ELR (cell line): ENCODE results near the gene CDHR3.
"Not testable (repeated sequence)": the region's sequence is repeated elsewhere in the genome, so short reads cannot be mapped to it uniquely, and the experiment has no call there.

Source experiments
- DNase-seq: peaks from one replicate; pipeline ENCODE4 v3.0.0-alpha.2; 2015; ENCODE audit warnings: low read depth

Gene CDHR3

DNA sequence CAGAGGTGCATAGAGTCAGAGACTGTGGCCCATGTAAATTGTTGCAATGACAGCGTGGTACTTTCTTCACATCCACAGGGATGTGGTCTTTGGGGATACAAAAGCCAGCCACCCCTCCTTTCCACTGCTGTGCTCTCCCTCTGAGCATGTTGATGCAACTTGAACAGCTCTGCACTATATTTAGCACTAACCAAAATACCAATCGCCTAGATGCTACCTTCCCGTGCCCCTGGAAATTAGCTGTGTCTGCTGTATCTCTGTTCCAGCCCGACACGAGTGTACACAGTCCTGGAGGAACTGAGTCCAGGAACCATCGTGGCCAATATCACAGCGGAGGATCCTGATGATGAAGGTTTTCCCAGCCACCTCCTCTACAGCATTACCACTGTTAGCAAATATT lies 38.1 kb downstream of the CDHR3 start:
- DNase-seq: no peak

DNA sequence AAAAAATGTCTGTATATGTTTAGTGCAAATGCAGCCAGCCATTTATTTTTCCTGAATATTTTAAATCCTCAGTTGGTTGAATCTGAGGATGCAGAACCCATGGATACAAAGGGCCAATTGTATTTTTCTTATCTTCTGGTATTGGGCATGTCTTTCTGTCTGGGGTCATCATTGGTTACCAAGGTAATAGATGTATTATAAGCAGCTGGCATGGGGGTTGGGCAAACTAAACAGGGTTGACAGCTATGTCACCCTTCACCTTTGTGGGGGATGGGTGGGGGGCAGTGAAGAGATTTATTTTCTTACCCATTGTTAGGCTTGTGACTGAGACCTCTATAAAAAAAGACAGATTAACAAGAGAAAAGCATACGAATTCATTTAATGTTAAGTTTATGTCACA lies 38.8 kb downstream of the CDHR3 start:
- no peak for DNase-seq

DNA sequence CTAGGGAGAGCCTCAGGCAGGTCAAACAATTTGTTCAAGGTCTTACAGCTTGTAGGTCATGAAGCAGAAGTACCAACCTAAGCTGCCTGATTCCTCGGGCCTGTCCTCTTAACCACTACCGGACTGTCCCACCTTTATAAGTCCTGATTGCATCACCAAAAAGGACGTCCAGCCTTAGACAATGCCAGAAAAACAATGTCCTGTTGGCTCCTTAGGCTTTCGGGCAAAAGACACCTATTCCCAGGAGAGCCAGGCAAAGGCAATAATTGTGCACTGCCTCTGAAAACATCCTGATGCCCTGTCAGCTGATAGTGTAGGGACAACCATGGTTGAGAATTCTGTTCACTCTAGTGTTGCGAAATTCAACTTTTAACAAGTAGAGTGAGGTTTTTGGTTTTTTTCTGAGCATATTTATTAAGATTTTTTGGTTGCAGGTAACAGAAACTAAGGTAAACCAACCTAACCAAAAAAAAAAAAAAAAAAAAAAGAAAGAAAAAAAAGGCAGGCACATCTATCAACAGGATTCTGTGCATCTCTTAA lies 40.5 kb downstream of the CDHR3 start:
- DNase-seq: no peak

DNA sequence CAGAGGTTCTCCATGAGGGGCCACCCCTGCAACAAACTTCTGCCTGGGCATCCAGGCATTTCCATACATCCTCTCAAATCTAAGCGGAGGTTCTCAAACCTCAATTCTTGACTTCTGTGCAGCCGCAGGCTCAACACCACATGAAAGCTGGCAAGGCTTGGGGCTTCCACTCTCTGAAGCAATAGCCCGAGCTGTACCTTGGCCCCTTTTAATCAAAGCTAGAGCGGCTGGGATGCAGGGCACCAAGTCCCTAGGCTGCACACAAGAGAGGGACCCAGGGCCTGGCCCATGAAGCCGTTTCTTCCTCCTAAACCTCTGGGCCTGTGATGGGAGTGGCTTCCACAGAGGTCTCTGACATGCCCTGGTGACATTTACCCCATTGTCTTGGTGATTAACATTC lies 43.8 kb downstream of the CDHR3 start:
- no peak for DNase-seq

DNA sequence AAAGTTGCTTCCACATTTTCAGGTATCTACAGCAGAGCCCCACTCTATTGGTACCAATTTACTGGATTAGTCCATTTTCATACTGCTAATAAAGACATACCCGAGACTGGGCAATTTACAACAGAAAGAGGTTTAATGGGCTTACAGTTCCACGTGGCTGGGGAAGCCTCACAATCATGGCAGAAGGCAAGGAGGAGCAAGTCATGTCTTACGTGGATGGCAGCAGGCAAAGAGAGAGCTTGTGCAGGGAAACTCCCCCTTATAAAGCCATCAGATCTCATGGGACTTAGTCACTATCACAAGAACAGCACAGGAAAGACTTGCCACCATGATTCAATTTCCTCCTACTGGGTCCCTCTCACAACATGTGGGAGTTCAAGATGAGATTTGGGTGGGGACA lies 44.7 kb downstream of the CDHR3 start:
- not testable (repeated sequence) for DNase-seq

DNA sequence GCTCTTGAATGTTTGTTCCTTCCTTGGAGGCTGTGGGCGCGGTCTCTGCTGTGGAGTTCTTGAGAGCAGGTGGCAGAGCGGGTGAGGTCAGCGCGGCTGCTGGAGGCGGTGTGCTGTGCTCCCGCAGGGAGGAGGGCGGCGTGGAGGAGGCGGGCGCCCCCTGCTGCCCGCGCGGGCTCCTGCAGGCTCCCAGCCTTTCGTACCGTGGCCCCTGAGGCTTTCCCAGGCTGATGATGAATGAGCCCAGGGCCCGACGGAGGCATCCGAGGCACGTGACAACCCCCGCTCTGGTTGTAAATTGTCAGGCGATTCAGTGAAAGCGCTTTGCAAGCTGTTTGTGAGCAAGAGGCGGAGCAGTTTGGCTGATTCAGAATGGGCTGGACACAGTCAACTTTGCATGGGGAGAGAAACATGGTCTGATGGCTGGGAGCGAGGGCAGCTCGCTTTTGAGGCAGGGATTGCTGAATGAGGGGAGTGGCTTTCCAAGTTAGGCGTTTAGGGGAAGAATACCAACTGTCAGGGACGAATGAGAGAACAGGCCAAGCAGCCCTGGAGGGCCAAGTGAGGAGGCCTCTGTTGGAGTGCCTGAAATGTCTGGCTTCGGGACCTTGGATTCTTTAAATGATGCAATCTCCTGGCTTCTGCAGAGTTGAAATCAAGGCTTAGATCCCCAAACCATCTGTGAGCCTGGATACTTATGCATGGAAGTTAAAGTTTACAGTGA lies 46.6 kb downstream of the CDHR3 start:
- DNase-seq: peak; percentile 96

DNA sequence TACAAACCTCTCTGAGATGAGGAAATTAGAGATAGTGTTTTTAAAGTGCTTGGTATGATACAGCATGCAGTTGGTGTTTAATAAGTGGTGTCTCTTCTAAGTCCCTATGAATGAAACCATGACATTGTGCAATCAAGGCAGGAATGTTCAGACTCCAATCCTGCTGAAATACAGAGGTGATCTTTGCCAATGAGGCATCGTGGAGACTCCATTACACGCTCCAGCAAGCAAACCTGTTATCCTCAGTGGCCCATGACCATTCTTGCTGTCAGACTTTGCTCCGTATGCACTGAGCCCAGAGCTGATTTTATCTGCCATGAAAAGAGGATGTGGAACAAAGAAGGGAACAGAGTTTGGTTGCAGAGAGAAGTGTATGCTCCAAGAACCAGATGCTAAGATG lies 47.3 kb downstream of the CDHR3 start:
- DNase-seq: no peak

DNA sequence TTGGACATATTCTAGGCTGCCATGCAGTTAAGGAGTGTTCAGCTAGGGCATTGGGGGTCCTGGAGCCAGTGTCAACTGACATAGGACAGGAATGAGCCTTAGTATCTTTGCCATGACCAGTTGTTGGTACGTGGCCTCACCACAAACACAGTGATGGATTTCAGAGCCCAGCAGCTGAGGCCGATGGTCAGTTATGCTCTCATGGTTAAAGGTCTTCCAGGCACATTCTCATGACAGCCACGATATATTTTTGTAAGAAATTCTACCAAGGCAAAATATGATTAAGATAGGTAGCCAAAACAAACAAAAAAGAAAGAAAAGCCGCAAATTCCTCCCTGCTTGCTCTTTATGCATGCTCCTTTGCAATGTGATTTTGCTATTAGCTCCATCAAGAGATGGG lies 47.8 kb downstream of the CDHR3 start:
- no peak for DNase-seq

DNA sequence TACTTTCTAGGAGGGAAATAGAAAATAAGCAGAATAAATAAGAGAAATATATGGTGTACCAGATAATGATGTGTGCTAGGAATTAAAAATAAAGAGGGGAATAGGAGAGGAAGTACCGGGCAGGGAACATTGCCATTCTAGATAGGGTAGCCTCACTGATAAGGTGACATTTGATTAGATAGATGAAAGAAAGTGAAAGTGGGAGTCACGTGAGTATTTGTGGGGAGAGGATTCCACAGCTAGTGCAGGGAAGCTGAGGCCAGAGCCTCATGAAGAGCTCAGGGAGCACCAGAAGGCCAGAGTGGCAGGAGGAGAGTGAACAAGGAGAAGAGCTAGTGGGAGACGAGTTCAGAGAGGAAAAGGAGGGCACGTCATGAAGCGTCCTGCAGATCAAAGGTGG lies 49.1 kb downstream of the CDHR3 start:
- DNase-seq: no peak

DNA sequence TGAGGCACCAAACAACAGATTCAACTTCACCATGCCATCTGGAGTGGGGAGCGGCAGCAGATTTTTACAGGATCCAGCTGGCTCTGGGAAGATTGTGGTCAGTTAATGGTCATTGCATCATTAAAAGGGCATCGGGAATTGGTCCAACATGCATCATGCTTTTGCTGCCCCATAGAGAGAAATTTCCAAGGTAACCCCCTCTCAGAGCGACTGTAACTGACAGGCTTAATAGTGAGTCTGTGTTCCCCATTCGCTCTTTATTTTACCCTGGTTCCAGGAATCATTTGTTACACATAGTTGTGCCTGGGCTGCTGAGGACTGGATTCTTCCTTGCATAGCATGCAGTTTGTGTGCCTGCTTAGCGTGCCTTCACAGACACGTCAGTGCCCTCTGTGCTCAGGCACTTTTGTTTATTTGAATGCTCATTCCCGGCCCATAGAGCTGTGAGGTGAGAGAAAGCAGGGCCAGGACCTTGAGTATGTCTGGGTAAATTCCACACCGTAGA lies 49.9 kb downstream of the CDHR3 start:
- DNase-seq: peak; percentile 50

DNA sequence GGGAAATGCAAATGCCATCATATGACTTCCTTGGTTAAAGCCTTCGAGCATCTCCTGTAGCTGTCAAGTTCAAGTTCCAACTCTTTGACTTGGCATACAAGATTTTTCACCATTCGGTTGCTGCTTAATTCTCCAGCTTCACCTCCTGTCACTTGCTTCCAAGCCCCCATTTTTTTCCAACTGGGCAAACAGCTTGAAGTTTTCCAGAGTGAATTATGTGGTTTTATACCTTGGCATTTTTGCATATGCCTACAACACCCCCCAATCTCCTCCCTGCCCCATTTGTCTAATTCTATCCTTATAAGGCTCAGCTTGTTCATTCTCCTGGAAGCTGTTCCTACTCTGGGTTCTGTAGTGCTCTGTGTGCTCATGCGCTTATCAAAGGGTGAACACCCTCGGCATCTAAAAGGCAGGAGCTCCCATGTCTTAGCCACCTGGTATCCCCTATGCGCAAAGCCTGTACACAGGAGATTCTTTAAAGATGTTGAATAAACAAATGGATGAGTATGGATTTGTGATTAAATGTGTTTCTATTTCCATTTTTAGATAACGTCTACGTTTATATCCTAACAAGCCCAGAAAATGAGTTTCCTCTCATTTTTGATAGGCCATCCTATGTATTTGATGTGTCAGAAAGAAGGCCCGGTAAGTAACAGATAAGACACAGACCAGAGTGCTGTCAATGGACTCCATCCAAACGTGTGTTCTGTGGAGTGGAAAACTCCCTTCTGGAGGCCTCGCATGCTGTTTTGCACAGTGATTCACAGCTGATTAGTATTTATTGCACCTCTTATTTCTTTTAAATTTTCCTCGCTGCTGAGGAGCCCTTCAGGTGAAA lies 52.5 kb downstream of the CDHR3 start:
- no peak for DNase-seq

DNA sequence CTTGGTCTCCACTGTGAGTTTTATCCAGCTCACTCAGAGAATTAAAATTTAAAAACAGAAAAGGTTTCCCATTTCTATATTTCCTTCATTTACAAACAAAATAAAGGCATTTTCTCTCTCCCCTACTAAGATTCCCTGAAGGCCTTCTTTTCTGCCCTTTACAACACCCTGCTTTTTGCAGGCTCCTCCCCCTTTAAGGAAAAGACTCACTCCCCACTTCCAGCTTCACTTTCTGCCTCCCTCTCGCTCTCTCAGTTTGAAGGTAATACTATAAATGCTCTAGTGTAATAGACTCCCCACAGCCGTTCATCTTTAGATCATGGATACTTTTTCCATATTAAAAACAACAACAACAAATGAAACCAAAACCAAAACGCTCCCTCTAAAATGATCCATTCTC lies 53.3 kb downstream of the CDHR3 start:
- no peak for DNase-seq

DNA sequence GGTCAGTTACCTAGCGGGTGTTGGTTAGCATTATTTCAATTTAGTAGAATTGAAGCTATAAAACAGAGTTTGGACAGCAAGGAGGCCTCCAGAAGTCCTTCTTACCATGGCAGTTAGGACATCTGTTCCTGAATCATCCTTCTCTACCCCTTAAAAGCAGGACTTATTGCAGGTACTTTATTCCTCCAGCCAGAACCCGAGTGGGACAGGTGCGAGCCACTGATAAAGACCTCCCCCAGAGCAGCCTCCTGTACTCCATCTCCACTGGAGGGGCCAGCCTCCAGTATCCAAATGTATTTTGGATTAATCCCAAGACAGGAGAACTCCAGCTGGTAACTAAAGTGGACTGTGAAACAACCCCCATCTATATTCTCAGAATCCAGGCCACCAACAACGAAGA lies 54.6 kb downstream of the CDHR3 start:
- no peak for DNase-seq

DNA sequence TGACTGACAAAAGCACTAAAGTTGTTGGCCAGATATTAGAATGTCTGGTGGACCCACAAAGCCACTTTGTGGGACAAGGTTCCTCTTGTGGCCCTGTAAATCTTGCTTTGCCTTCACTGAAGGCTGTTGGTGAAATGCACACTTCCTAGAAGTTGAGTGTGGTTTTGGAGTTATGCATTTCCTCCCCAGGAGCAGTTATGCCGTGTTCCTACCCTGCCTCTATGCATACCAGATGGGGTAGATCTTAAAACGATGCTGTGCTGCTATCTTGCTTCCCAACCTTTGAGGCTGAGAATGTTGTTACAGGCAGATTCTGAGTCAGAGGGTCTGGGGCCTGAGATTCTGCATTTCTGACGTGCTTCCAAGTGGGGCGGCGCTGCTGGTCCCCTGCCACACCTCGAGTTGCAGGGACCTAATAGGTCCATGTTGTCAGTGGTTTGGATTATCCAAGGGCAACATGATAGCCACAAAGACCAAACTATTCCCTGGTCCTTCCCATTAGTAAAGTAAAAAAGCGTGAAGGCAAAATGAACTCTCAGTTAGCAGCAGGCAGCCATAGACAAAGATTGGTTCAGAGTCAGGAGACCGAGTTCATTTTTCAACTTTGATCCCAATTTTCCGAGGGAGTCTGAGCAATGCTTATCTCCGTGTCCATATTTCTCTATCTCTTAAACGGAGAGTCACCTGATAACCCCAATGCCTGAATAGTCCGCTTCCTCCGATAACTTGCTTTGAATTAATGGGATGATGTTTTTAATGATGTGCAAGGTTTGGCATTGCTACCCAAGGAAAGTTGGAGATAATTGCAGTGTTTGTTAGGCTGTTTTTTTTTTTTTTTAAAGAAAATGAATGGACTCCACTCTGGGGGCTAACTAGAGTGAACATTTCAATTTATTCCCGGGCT lies 55.8 kb downstream of the CDHR3 start:
- no peak for DNase-seq

DNA sequence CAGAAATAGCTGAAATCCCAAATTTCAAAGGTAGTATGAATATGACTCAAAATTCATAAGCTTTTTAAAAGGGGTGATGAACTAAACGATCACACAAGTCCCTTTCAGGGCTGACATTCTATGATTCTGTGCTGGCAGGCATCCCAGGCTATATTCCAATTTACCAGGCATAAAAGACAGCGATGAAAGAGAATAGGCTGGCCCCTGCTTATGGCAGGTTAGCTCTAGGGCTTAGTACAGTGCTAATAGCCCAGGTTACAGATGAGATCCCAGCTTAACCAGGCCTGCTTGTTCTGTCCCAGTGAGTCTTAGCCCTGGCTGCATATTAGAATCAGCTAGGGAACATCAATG lies 56.4 kb downstream of the CDHR3 start:
- DNase-seq: no peak

DNA sequence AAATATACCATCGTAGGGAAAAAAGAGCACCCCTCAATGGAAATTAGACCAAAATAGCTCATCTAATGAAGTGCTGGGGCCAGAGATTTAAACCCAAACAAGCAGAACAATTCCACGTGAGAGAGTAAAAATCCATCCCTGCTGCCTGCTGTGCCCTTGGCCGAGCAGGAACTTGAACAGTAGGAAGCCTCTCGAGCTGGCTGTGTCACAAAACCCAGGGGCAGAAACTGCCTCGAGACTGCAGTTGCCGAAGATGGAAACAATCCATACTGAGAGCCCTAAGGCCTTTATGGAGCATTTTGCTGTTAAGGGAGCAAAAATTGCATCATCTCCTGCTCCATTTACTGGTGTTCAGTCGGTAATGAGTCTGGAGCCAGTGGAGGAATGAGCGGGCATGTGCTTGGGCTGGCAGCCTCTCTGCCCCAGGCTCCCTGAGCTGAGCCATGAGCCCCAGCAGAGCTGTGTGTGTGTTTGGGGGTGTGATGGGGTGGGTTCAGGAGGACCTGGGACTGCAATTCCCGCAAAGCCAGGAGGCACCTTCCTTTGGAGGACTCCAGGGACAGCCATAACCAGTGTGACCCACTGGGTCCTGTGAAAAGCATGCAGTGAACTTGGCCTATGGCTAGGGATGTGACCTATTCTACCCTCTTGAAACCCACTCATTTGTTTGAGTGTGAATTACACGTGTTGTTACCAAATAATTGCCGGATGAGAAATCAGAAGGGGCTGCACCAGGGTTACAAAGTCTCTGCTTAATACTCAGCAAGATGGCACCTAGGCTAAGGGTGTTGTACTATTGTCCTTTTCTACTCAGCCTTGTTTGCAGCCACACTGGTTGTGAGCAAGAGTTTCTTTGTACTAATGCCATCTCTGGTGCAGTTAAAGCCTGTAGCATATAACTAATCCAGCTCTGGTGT lies 58.3 kb downstream of the CDHR3 start:
- no peak for DNase-seq

DNA sequence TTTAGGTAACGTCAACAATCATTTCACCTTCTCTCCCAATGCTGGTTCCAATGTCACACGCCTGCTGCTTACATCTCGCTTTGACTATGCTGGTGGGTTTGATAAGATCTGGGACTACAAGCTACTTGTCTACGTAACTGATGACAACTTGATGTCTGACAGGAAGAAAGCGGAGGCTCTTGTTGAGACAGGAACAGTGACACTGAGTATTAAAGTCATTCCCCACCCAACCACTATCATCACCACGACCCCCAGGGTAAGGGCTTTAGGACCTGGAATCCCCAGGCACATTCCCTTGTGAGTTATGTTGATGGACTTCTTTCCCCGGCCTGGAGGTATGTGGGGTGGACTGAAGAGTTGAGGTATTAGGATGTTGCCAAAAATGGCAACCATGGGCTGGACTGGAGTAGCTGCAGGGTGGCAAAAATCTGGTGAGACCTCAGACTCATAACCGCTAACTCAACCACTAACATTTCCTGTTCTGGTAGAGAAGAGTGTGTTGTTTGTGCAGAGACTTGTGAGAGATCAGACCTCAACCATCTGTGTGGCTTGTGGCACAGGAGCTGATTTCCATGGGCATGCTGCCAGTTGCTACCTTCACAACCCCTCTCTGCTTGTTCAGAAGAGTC lies 59.2 kb downstream of the CDHR3 start:
- DNase-seq: no peak

DNA sequence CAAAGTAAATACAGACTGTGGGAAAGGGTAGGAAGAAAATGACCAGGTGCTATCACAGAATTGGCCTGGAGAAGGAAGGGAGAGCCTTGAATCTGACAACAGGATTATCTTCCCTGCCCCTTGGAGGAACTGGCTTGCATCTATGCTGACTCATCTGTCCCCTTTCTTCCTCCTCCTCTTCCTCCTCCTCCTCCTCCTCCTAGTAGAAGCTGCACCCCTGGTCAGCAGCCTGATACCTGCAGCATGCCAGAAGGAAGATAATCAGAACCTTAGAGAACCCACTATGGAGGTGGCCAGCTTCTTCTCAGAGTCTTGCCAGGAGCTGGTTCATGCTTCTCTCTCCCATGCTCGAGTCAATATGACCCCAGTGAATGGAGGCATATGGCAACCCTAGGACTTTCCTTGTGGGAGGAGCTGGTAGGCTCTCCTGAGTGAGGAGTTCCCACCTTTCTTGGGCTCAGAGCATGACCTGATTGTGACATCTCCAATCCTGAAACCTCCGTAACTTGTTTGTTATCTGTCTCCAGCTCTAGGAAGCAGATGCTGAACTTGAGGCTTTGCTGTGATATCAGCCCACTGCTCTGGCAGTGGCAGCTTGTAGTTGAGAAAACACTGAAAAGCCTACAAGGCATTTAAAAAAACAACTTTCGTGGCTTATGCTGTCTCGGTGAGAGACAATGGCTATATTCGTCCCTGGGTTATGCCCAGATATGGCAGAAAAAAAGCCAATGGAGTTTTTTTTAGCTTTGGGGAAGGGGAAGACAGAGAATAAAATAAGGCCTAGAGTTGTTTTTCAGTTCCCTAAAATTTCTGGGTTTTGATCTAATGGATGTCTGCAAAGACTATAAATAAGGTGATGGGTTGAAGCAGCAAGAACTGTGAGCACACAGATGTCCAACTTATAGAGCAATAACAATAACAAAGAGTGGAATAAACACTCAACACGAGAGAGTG lies 60.6 kb downstream of the CDHR3 start:
- DNase-seq: no peak

DNA sequence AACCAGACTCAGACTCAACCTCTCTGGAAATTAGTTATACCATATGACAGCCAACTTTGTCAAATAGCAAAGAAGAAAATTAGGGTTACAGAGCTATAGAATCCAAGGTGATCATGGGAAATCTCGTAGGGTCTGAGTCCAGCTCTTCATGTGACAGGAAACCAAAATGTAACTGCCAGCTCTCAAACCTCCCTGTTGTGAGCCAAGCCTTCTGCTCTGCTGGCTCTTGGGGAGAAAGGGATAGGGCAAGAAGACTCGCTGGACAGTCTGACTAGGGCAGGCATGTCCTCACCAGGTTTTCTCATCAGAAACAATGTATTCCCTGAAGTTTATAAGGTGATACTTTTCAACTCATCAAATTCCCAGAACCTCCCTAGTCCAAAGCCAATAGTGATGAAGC lies 63.0 kb downstream of the CDHR3 start:
- no peak for DNase-seq

DNA sequence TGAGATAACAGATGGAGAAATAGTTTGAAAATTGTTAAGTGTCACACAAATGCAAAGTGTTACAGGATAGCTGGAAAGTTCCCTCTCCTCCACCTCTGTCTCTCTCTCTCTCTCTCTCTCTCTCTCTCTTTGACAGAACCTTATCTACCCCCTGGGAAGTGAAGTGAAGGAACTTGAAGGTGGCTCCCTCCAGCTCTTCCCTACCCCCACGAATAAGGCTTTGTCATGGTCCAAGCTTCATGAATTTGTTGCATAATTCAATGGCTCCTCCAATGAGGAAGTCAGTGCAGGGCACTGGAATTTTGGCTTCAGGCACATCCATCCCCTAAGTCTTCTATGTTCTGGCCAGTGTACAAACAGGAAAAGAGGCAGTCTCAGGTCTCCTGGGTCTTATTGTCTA lies 66.4 kb downstream of the CDHR3 start:
- DNase-seq: no peak
